ENCODE results near the gene SMIM1. TPM values are rescaled to one million over a fixed set of nuclear protein-coding genes. Genes with fewer than 3 reads are reported as not detected.

The SMIM1 gene
- total and polyA plus RNA-seq, 2 experiments from 2014 or later = 3.2 to 7.2 TPM

DNA sequence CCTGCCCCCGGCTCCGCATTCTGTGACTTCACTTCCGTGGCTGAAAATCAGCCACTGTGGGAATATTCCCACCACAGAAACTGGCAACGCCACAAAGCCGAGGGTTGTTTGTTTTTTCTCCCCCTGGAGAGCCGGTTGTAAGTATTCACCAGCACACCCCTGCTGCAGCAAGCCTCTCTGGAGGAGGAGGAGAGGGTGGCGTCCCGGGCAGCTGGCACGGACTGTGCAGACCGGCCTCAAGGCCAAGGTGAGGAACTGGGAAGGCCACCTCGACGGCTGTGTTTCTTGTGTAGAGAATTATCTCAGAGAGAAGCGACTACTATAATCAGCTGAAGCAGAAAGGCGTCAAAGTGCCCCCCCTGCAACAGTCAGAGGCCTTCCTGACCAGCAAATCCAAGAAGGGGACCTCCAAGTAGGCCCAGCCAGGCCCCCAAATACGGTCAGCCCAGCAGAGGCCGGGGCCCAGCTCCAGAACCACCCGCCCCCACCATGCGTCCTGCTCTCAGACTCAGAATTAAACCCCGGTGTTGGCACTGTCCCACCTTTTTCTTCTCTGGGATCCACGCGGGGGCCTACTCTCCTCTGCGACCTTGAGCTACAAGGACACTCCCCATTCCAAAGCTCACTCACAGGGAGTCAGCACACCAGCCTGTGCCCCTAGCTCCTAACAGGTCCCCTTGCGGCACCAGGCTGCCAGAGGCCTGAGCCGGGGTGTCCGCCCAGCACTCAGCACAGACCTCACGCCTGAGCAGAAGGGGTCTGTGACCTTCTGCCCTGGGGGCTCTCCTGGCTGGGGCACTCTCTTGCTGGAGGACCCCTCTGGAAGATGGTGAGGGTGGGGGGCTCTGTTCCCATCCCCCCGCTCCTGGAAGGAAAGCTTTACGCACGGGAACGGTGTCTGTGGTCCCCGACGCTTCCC is 1.2 kb upstream of the SMIM1 start (continued):
- TF ChIP-seq, protein P1, sequence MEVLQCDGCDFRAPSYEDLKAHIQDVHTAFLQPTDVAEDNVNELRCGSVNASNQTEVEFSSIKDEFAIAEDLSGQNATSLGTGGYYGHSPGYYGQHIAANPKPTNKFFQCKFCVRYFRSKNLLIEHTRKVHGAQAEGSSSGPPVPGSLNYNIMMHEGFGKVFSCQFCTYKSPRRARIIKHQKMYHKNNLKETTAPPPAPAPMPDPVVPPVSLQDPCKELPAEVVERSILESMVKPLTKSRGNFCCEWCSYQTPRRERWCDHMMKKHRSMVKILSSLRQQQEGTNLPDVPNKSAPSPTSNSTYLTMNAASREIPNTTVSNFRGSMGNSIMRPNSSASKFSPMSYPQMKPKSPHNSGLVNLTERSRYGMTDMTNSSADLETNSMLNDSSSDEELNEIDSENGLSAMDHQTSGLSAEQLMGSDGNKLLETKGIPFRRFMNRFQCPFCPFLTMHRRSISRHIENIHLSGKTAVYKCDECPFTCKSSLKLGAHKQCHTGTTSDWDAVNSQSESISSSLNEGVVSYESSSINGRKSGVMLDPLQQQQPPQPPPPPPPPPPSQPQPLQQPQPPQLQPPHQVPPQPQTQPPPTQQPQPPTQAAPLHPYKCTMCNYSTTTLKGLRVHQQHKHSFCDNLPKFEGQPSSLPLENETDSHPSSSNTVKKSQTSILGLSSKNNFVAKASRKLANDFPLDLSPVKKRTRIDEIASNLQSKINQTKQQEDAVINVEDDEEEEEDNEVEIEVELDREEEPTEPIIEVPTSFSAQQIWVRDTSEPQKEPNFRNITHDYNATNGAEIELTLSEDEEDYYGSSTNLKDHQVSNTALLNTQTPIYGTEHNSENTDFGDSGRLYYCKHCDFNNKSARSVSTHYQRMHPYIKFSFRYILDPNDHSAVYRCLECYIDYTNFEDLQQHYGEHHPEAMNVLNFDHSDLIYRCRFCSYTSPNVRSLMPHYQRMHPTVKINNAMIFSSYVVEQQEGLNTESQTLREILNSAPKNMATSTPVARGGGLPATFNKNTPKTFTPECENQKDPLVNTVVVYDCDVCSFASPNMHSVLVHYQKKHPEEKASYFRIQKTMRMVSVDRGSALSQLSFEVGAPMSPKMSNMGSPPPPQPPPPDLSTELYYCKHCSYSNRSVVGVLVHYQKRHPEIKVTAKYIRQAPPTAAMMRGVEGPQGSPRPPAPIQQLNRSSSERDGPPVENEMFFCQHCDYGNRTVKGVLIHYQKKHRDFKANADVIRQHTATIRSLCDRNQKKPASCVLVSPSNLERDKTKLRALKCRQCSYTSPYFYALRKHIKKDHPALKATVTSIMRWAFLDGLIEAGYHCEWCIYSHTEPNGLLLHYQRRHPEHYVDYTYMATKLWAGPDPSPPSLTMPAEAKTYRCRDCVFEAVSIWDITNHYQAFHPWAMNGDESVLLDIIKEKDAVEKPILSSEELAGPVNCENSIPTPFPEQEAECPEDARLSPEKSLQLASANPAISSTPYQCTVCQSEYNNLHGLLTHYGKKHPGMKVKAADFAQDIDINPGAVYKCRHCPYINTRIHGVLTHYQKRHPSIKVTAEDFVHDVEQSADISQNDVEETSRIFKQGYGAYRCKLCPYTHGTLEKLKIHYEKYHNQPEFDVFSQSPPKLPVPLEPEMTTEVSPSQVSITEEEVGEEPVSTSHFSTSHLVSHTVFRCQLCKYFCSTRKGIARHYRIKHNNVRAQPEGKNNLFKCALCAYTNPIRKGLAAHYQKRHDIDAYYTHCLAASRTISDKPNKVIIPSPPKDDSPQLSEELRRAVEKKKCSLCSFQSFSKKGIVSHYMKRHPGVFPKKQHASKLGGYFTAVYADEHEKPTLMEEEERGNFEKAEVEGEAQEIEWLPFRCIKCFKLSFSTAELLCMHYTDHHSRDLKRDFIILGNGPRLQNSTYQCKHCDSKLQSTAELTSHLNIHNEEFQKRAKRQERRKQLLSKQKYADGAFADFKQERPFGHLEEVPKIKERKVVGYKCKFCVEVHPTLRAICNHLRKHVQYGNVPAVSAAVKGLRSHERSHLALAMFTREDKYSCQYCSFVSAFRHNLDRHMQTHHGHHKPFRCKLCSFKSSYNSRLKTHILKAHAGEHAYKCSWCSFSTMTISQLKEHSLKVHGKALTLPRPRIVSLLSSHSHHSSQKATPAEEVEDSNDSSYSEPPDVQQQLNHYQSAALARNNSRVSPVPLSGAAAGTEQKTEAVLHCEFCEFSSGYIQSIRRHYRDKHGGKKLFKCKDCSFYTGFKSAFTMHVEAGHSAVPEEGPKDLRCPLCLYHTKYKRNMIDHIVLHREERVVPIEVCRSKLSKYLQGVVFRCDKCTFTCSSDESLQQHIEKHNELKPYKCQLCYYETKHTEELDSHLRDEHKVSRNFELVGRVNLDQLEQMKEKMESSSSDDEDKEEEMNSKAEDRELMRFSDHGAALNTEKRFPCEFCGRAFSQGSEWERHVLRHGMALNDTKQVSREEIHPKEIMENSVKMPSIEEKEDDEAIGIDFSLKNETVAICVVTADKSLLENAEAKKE (CRISPR knock-in tag; IDR thresholded peaks at IDR 0.05) = no peak
- no peak for TF ChIP-seq NANOG (IDR thresholded peaks at IDR 0.05; ENCODE audit: borderline replicate concordance)
- TF ChIP-seq ZNF114 (CRISPR knock-in tag; IDR thresholded peaks at IDR 0.05) = no peak
- TF ChIP-seq STAT1 (IDR thresholded peaks at IDR 0.05; ENCODE audit: unreplicated experiment) = no peak
- TF ChIP-seq CREB1 (CRISPR knock-in tag; IDR thresholded peaks at IDR 0.05; ENCODE audit: low read depth) = no peak

DNA sequence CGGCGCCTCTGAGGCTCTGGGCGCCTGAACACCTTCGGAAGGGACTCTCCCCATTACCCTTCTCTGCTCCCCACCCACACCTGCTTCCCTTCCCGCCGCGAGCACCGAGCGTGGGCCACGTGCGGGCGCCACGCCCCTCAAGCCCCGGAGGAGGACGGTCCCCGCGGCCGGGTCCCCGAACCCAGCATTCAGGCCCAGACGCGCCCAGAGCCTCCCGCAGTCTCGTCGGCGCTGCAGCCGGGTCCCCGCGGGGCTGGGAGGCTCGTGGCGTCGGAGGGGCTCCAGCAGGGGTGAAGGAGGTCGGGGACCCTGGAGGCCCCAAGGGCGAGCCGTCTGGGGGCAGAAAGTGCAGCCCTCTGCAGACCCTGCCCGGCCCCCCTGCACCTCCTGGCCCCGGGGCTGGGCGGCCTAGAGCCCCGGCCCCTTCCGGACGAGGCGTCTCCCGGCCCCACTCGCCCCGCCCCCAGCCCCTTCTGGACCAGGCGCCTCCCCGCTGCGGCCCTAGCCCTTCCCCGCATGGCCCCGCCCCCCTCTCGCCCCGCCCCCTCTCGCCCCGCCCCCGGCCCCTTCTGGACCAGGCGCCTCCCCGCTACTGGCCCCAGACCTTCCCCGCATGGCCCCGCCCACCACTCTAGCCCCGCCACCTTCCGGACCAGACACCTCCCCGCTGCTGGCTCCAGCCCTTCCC is 378 bp upstream of the SMIM1 start:
- Mint-ChIP-seq H3K9me3 (peaks cover 7% of the 10 kb centered on the region), H3K4me1 (peaks cover 19% of the 10 kb centered on the region), H3K36me3 (ENCODE audit: low read depth) (peaks cover 5% of the 10 kb centered on the region; the same call in 1 of the 3 replicates), H3K27ac (no peak overlapping the region), H3K4me3 (peak overlapping the region; percentile 69), H3K27me3 (ENCODE audit: insufficient read depth, low read depth, poor library complexity) (peaks cover 12% of the 10 kb centered on the region)
- Histone ChIP-seq H3K4me2 (peak overlapping the region; percentile 88), H3K27ac (ENCODE audit: low read depth) (no peak overlapping the region), H3K79me2 (replicated peaks; ENCODE audit: insufficient read depth) (no peaks in the 10 kb centered on the region), H2AFZ (peak overlapping the region; percentile 87), H3F3A (replicated peaks; ENCODE audit: low read depth) (peaks cover 6% of the 10 kb centered on the region; the same call in 1 of the 2 replicates), H3K9me2 (ENCODE audit: insufficient read depth) (no peaks in the 10 kb centered on the region), H4K20me1 (replicated peaks; ENCODE audit: insufficient read depth) (no peaks in the 10 kb centered on the region), H3K4me1 (ENCODE audit: insufficient read depth) (peaks cover 13% of the 10 kb centered on the region; the same call in 1 of the 2 replicates), H3K4me3 (peak overlapping the region; percentile 64), H3K36me3 (ENCODE audit: insufficient read depth) (no peaks in the 10 kb centered on the region), H3K27me3 (ENCODE audit: insufficient read depth) (no peaks in the 10 kb centered on the region)
- peak; percentile 59 for TF ChIP-seq POLR2AphosphoS5 (IDR thresholded peaks at IDR 0.05; ENCODE audit: low read depth)
- TF ChIP-seq, protein P1 (CRISPR knock-in tag; IDR thresholded peaks at IDR 0.05) = no peak
- ATAC-seq (peak; percentile 66), DNase-seq (ENCODE audit: low spot score) (peak; percentile 96)

Data from GM23338 (cell line).